ENCODE results near the gene PAQR7.

PAQR7 gene

DNA sequence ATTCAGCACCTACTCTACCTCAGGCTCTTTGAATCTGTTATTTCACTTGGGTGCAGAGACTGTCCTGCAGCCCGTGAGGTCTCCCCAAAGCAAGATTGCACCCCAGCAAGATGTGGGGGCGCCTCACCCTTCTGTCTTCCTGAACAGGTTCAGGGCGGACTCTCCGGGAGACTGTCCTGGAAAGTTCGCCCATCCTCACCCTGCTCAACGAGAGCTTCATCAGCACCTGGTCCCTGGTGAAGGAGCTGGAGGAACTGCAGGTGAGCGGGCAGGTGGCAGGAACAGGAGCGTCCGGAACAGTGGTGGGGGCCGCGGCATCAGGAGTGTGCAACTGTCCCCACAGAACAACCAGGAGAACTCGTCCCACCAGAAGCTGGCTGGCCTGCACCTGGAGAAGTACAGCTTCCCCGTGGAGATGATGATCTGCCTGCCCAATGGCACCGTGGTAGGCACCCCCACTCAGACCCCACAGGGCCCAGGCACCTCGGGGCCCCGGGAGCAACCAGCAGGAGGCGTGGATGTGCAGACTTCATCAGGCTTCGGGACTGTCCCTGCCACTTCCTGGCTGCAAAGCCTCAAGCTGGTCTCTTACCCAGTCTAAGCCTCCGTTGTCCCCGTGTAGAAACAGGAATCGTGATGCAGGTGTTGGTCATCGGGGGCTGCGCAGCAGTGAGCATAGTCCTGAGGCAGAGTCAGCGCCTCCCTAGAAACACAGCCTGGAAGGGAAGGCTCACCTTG is 61.6 kb downstream of the PAQR7 start:
- DNase-seq: no peak

- DNase-seq: no peak
Observed at GRCh38 chr1:25813071-25813733, 62.3 kb downstream of the PAQR7 start.

Measured in NCI-H146 (cell line).